ENCODE measurements around the gene ERC2.
"Not testable (repeated sequence)": the region's sequence is repeated elsewhere in the genome, so short reads cannot be mapped to it uniquely, and the experiment has no call there.

ERC2 gene

DNA sequence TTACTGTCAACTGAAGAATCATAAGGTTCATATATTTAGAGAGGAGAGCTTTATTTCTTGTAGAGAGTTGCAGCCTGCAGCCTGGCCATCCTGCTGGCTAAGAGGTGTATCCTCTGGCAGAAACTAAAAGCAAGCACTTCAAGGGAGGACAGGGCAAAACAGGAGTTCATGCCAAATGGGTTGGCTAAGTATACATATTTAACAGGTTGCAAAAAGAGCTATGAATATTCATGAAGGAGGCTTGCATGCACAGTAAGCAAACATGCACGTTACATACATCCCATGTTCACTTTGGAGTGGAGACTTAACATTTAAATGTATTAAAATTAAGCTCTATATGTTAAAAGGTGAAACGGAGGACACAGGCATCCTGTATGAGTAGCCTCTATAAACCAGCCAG, 354.4 kb downstream of the ERC2 start:
- no peak for DNase-seq

DNA sequence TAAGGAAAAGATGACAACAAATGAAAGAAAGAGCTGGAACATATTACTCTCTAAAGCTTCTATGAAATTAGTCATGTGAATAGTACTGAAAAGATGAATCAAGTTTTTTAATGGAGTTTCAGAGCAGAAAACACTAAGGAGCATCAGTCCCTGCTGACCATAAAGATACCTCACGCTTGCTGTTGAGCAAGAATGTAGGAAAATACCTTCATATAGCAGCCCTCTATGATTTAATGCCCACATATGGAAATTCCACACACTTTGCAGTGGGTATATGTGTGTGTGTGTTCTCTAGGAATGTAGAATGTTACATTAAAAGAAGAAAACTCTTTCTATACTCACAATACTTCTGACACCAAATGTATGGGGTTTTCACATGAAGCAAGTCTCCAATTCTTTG, 355.0 kb downstream of the ERC2 start:
- DNase-seq = no peak

DNA sequence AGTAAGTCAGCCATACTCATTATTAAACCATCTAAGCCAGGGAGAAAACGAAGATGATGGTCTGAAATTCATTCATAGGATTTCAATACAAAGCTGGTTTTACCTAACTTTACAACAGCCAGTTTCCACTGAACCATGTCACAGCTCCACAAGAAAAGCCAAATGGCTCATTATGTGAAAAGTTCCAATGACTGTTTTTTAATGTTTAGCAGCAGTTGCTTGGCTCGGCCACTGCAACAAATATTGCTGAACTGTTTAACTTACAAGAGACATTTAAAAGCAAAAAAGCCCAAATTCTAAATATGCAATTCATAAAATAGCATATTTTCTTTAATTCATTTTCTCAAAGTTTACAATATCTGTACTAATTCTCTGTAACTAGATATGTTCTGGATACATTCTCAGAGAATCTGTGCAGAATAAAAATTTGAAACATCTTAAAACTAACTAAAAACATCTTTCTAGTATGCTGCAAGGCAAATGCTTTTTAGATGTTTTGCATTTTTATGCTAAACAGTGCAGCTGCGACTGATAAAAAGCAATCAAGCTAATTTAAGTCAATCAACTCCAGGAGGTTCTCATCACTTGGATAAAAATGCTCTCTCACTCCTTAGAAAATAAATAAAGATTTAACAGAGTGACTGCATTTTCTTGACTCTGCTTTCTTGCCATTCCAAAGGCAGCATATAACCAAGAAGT, 356.5 kb downstream of the ERC2 start:
- DNase-seq = no peak

DNA sequence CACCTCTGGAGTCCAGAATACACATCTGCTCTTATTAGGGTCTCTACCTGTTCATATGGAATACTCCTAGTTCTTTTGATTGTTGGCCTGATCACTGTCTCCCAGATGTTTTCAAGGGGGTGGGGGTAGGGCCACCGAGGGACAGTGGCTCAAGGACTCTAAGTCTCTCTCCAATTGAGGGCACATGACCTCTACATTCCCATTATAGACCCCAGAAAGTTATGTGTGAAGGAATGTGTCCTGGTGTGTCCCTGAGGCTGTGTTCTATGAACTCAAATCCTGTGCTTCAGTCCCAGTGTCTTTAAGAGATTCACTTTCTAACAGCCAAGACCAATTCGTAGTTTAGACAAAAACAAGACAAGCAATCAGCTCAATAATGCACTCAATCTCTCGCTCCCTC, 357.4 kb downstream of the ERC2 start:
- DNase-seq = no peak

DNA sequence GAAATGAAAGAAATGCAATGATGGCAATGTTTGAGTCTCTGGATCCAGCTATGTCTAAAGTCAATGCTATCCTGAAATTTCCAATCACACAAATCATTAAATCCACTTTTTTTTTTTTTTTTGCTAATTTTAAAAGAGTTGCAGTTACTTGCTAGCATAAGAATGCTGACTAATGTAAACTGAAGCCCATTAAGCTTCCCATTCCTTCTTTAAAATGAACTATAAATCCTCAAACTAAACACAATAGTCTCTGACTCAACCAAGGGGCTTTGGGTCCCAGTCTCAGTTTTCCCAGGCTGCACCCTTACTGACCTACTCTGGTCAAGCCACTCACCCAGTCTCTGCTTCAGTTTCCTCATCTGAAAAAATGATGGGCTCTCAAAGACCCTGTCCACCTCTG, 361.1 kb downstream of the ERC2 start:
- no peak for DNase-seq

DNA sequence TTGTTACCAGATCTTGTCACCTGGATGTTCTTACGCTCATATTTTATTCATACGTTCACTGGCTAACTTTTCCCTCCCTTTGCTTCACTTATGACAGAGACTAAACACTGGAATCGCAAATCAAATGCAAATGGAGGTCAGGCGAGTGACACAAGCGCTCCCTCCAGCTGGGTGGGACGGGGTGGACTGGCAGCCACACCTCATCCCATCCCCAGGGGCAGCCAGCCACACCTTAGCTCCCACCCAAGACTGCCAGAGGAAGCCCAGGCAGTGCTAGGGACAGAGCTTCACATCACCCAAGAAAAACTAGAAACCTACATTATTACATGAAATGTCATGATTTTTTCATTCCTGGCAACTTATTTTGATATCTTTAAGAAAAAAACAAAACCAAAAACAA, 366.2 kb downstream of the ERC2 start:
- DNase-seq = no peak

DNA sequence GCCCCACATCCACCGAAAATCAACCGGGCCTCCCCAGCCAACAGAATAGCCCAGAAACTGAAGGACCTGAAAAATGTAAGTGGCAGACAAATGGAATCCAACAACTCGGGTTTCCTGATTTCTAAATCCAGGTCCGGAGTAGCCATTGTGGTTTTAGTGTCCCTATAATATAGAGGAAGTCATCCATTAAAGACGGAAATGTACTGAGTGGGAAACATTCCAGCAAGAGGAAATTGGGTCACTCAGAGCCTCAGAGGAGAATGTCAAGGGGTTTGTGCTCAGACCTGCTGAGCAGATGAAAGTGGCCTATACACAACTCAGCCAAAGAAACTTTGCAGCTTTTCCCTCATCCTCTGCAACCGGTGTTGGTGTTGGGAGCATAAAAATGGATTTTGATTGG, 366.7 kb downstream of the ERC2 start:
- no peak for DNase-seq

DNA sequence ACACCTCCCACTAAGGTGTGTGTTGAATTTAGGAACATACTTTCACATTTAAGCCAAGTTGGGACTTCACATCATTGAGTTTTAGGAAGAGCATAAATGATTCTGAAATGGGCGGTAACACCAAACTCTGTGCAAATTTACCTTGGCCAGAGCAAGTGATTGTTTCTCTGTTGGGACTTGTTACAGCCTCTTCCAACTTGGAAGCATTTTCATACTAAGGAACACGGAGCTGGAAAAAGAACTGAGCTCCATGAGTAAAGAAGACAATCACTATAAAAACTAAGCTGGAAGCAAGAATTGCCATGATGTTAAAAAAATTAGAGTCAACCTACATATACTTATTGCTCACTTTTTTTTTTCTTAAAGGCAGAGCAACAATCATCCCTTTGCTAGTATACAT, 371.3 kb downstream of the ERC2 start:
- no peak for DNase-seq

DNA sequence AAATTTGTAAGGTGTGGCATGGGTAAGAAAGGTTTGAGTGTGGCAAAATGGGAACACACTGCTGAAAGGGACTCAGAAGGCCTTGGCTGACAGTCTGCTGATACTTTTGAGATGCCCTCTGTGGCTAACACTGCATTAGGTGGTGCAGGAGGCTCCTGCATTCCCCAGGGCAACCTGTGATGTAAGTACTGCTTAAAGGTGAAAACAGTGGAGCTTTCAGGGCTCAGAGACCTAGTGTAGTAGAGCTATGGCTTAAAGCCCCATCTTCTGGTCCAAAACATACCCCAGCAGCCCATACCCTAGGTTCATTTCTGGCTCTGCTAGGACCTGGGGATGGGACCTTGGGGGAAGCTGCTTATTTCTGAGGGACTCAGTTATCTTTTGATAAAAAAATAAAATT, 374.1 kb downstream of the ERC2 start:
- DNase-seq = no peak

DNA sequence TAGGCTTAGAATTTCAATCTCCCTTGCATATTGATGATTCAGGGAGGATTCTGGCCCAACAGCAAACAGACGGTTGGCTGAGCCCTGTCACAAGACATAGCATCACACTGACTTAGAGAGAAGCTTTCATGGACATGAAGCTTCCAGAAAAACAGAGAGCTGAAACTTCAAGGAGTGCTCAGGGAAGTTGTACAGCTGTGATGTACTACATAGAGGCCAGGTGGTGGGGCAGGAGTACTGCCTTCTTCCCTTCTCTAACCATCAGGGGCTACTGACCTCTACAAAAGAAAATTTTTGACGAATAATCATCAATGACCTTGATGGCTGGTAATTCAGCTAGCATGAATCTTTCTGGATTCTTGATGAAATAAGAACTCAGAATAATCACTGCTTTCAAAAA, 378.5 kb downstream of the ERC2 start:
- no peak for DNase-seq

DNA sequence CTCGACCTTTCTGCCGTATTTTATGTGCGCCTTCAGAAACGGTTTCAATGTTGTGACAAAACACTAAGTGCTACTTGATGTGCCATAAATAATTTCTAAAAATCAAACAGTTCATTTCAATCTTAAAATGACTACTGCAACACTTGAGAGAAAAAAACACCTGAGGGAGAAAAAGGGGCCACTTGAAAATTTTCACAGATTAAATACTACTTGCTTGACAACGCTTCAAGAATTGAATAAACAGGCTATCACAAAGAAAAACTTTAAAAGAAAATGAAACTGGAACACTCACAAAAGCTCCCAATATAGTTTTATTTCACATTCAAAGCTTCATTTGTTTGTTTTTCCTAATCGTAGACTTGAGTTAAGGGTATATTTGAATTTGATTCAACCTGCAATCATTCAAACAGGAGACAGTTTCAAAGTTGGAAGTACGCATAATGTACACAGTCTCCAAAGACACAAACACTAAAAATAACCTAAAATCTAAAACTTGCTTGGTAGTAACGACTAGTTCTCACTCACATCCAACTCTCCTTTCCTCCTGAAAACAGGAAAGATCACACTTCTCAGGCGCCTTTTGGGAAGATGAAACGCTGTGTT, 380.7 kb downstream of the ERC2 start:
- DNase-seq = no peak

DNA sequence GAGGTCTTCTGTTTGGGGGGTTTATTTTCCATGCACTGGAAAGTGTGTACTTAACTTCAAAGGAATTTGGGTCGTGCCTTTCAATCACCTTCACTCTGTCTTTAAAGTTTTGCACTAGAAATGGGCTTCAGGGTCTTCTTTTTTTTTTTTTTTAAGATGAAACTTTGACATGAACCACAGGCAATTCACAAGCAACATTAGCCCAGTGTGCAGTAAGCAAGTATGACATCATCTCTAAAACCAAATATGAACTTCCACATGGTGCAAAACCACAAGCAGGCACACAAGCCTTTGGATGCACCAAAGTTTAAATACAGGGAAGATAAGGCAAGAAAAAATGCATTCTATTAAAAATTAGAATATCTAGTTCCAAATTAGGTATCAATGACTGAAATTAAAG, 381.9 kb downstream of the ERC2 start:
- DNase-seq = no peak

DNA sequence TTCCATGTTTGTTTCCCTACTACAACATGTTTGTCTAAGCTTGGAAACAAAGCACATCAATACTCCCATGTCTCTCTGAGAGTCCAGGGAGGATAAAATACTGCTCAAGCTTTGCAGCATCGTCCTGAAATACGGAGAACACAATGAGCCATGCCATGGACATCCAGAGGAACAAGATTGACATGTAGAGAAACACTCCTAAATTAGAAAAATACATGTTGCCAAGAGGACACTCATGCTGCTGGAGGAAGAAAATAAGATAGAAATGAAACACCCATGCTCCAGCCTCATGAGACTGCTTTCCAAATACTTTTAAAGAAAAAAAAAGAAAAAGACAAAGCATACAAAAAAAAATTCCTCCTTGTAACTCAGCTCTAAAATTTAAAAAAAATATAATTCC, 387.0 kb downstream of the ERC2 start:
- DNase-seq = no peak

DNA sequence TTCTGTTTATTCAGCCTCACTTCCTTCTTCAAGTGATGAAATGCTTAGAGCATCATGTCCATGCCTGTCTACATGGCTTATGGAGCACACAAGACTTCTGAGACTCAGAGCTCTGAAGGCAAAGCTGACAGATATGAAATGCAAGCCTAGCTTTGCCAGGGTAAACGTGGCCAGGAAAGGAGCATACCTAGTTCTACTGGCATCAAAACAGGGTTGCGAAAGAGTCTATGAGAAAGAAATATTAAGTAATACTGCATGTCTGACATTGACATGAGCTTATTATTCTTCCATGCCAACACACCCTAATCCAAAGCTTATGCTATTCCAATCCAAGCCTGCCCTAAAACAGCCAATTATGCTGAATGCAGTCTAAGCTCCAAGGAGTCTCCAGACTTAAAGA, 391.5 kb downstream of the ERC2 start:
- no peak for DNase-seq

DNA sequence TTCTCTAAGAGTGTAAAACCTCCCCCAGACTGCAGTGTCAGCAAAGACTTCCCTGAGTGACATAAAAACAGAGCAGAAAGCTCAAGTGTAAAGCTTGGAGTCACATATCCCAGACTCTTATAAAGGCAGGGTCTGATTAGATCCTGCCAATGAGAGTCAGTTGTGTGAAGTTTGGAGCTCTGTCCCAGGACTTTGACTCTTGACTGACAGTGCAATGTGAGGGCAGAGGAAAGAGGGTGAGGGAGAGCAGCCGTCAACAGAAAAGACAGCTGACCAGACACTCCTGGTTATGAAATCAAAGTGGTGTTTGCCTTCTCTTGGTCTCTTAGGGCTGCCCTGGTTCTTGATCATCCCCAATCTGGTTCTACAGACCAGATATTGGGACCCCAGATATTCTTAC, 393.2 kb downstream of the ERC2 start:
- no peak for DNase-seq

DNA sequence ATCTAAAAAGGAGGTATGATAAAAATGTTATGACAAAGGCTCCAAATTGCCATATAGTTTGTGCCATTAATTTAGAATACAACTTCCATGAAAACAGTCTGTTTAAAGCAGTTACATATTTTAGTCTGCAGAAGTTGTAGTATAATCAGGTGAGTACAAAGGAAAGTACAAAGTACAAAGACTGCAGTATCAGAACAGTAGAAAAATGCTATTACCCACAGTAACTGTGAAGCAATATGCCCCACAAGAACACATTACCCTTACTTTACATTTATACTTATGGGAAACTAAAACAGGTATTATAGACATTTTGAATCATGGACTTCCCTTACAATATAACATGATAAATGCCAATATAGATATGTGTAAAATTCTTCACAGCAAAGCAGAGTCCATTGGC, 398.5 kb downstream of the ERC2 start:
- no peak for DNase-seq

DNA sequence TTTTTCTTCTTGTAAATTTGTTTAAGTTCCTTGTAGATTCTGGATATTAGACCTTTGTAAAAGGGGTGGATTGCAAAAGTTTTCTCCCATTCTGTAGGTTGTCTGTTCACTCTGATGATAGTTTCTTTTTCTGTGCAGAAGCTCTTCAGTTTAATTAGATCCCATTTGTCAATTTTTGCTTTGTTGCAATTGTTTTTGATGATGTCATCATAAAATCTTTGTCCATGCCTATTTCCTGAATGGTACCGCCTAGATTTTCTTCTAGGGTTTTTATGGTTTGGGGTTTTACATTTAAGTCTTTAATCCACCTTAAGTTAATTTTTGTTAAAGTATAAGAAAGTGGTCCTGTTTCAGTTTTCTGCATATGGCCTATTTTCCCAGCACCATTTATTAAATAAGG, 401.9 kb downstream of the ERC2 start:
- not testable (repeated sequence) for DNase-seq

DNA sequence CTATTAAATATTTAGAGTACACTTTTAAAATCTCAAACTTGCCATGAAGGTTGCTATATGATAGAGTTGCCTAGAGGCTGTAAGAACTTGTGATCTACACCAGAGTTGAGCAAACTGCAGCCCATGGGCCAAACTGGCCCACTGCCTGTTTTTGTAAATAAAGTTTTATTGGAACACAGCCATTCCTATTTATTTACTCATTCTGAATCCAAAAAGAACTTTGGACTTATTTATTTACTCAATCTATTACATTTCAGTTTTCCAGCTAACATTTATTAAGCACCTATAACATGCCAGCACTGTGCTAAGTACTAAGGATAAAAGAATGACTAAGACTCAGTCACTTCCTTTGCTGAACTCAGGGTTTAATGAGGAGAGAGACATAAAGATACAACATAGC, 403.6 kb downstream of the ERC2 start:
- DNase-seq = no peak

DNA sequence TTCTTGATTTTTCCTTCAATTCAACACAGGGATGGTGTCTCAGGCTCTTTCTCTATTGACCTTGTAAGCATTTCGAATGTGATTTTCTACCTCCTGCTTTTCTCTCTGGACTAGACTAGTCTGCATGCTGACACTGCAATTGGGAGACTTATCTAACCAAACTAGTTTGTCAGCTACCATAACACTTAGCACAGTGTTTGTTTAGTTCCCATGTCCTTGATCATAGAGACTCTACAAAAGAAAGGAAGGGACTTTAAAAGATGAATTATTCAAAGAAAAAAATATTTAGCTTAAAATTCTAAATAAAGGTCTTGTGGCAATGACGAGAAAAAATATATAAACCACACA, 407.0 kb downstream of the ERC2 start:
- DNase-seq = no peak

DNA sequence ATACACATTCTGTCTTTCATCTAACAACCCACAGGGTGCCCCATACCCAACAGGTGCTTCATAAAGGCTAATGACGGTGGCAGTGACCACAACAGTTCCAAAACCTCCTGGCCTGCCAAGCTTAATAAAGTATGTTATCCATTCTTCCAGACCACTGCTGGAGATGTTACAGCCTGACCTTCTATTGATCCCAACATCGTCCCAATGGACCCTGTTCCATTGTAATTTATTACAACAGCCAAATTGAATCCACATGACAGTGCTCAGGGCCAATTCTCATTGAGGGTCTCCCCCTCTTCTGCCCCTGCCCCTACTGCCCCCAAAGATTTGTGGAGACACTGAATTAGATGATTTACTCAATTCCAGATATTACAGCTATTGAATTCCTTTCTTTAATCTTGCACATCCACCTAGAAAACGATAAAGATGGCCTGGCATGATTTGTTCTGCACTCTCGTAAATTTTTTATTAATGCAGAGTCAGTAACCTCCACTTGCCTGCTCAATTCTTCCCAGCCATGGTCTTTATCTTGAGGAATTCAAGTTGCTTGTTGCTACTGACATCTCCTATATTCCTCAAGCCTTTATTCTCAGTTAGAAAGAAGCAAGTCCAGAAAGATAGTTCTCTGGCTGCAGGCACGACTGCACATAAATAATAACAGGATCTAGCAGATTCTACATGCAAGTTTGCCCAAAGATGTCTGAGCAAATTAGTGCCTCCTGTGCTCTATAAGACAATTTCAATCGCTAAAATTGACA, 407.6 kb downstream of the ERC2 start:
- no peak for DNase-seq

DNA sequence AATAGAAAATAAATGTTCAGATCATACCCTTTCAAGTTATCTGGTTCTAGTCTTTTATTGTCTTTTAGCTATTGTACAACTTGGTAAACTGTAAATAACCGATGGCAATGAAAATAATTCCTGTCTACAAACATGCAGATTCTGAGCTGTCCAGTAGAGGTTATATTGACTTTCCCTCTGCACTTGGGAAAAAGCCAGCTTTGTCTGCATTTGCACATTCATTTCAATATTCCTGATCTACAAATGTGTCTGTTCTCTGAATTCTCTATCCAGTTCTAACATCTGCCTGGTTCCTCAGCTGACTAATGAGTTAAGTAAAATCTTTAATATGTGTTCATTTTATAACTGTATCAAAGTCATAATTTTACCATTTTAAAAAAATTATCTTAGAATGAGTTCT, 408.5 kb downstream of the ERC2 start:
- no peak for DNase-seq

DNA sequence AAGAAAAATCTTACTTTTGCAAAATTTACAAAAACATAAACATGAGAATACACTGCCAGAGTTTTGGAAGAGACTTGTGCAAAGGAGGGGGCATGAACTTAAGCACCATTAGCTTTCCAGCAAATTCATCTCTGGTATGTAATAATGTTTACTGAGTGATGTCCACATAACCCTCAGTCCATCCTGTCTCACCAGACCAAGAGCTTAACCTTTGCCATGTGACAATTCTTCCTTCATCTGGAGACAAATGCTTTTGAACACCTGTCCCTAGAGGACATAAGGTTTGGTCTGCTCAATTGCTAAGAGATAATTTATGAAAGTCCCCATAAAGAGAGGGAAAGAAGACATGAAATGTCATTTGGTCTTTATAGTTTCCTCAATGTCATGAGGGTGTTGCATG, 412.3 kb downstream of the ERC2 start:
- no peak for DNase-seq

DNA sequence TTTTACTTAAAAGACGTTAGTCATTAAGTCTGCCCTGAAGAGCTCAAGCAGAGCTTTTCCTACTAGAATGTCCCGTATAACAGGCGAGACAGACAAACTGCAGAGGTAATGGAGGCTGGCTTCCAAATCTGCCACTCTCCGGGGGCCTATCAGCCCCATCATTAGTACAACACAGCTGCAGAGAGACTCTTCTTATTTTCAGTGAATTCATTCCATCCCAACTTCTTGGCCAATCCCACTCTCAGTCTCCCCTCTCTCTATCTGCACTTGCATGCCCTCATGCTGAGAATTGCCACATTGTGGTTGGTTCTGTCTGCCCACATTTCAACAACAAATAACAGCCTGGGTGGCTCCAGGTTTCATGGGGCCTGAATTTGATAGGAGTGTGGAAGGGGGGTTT, 412.7 kb downstream of the ERC2 start:
- DNase-seq = no peak

DNA sequence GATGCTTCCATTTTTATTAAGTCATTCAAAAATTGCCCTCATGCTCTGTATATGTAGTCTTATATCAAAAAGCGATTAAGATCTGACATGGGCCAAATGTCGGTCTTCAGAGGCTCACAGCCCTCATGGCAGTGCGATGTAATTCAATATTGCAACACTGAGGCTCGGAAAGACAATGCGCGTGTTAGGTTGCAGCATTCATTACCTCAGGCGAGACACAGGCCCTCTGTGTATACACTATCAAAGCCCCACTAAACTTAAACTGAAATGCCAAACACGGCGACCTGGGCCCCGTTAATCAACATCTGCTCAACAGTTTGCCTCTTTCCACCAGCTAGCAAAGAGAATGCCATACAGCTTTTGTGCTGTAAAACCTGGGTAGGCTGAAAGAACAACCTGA, 413.4 kb downstream of the ERC2 start:
- DNase-seq = no peak

DNA sequence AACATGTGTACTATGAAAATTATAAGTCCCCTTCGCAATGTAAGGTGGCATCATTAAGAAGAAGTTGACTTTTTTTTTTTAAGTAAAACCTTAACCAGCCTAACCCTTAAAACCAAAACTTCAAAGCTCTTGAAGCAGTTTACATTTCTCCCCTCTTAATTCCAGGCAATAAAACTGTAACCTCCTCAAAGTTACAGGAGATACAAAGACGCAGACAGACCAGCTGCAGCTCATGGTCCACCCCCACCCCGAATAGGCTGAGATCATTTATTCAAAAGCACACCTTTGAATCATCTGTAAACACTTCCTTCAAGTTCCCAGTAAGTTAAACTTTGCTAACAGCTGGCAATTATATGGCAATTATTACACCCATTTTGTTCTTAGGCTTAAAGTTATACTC, 414.5 kb downstream of the ERC2 start:
- DNase-seq = no peak
